ENCODE data around the gene GM2A.

The GM2A gene

DNA sequence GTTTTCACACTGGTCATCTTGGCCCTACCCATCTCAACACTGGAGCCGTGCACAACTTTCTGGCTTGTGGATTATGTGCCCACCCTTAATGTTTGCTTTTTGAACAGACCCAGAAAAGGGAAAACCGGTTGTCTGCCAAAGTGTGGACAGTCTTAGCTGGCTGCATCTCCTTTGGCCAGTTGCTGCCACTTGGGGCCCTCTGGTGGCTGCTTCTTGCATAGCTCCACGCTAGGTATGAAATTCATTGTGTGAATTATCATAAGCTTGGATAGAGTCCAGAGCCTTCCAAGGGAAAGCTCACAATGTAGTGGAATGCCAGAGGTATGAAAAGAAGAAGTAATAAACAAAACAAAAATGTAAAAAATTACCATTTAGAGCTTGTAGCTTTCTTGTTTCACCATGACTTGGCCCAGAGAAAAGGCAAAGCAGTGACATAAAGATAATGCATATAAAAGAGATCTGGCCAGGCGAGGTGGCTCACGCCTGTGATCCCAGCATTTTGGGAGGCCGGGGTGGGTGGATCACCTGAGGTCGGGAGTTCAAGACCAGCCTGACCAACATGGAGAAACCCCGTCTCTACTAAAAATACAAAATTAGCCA lies 63.1 kb downstream of the GM2A start:
- Histone ChIP-seq H2BK5ac (ENCODE audit: low read length) (no peak overlapping the region), H3K18ac (ENCODE audit: low read length) (no peak overlapping the region), H3K4ac (ENCODE audit: low read length) (no peak overlapping the region), H4K91ac (ENCODE audit: low read depth, low read length, poor library complexity) (no peak overlapping the region), H4K8ac (ENCODE audit: low read depth, low read length) (no peak overlapping the region), H2BK120ac (ENCODE audit: low read depth, low read length) (no peak overlapping the region), H3K9ac (ENCODE audit: low read depth, low read length, poor library complexity) (no peak overlapping the region), H2AK5ac (ENCODE audit: low read depth, low read length) (no peak overlapping the region), H3K4me3 (ENCODE audit: low read length in 2 of 2) (no peak overlapping the region), H3K14ac (ENCODE audit: low read length) (no peak overlapping the region), H3K27ac (replicated peaks; ENCODE audit: low read length) (no peak overlapping the region), H2BK12ac (ENCODE audit: low read length) (no peak overlapping the region), H3K36me3 (replicated peaks in 1 of 2; ENCODE audit: control insufficient read depth in 2 of 2, insufficient read depth in 2 of 2, low read length in 2 of 2) (no peaks in the 10 kb centered on the region), H3K79me1 (ENCODE audit: low read depth, low read length) (no peaks in the 10 kb centered on the region), H3K4me2 (ENCODE audit: insufficient read depth, low read length, poor library complexity, severe bottlenecking) (no peak overlapping the region), H3K4me1 (ENCODE audit: control insufficient read depth in 2 of 2, insufficient read depth in 1 of 2, low read depth in 1 of 2, low read length in 2 of 2) (peaks cover 0 to 3% of the 10 kb centered on the region in 2 donors), H3K23ac (ENCODE audit: low read depth, low read length, poor library complexity) (no peak overlapping the region), H2BK15ac (ENCODE audit: low read length) (no peak overlapping the region), H3K9me3 (replicated peaks in 1 of 2; ENCODE audit: control insufficient read depth in 2 of 2, insufficient read depth in 1 of 2, low read depth in 1 of 2, low read length in 2 of 2) (peaks cover 0 to 1% of the 10 kb centered on the region in 2 donors), H2AFZ (ENCODE audit: low read length) (no peak overlapping the region), H3K27me3 (ENCODE audit: control insufficient read depth in 3 of 3, insufficient read depth in 3 of 3, low read depth in 1 of 3, low read length in 3 of 3) (no peaks in the 10 kb centered on the region)
- WGBS, 2 donors (ENCODE audit: extremely low coverage in 2 of 2, insufficient read length in 2 of 2, insufficient replicate concordance in 1 of 2): no CpG with 5 or more reads among the region's 8 CpGs
- peak; percentile 58 for DNase-seq (ENCODE audit: low spot score)

DNA sequence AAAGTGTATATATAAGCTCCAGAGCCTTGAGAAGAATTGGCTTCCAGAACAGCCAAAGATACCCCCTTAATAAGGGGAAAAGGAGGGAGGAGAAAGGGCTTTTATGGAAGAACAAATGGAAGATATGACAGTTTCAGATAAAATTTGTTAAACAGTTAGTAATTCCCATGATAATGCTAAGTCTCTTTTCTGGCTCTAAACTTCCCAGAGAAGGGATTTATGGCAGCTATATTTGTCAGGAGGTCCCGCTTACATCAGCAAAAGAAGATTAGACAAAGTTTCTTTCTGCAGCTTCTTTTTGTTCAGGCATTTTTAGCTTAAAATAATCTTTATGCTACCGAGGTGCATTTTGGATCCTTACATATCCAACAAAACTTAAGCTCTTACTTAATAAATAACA lies 64.9 kb downstream of the GM2A start:
- no peak for DNase-seq (ENCODE audit: low spot score)
- H2AFZ ChIP-seq (ENCODE audit: low read length): no peak overlapping the region
- H2BK120ac ChIP-seq (ENCODE audit: low read depth, low read length): no peak overlapping the region
- H3K9me3 ChIP-seq (replicated peaks in 1 of 2; ENCODE audit: control insufficient read depth in 2 of 2, insufficient read depth in 1 of 2, low read depth in 1 of 2, low read length in 2 of 2): peaks cover 0 to 1% of the 10 kb centered on the region in 2 donors
- H2BK12ac ChIP-seq (ENCODE audit: low read length): no peak overlapping the region
- H4K91ac ChIP-seq (ENCODE audit: low read depth, low read length, poor library complexity): no peak overlapping the region
- H3K36me3 ChIP-seq (replicated peaks in 1 of 2; ENCODE audit: control insufficient read depth in 2 of 2, insufficient read depth in 2 of 2, low read length in 2 of 2): no peaks in the 10 kb centered on the region
- no peak overlapping the region for H3K23ac ChIP-seq (ENCODE audit: low read depth, low read length, poor library complexity)
- no peak overlapping the region for H3K4me3 ChIP-seq (ENCODE audit: low read length in 2 of 2)
- WGBS, 2 donors (ENCODE audit: extremely low coverage in 2 of 2, insufficient read length in 2 of 2, insufficient replicate concordance in 1 of 2): no CpG with 5 or more reads among the region's 2 CpGs
- no peak overlapping the region for H3K14ac ChIP-seq (ENCODE audit: low read length)
- H3K4me1 ChIP-seq (ENCODE audit: control insufficient read depth in 2 of 2, insufficient read depth in 1 of 2, low read depth in 1 of 2, low read length in 2 of 2): peaks cover 0 to 5% of the 10 kb centered on the region in 2 donors
- no peak overlapping the region for H2AK5ac ChIP-seq (ENCODE audit: low read depth, low read length)
- H3K27ac ChIP-seq (replicated peaks; ENCODE audit: low read length): no peak overlapping the region
- H3K27me3 ChIP-seq (ENCODE audit: control insufficient read depth in 3 of 3, insufficient read depth in 3 of 3, low read depth in 1 of 3, low read length in 3 of 3): no peaks in the 10 kb centered on the region
- no peaks in the 10 kb centered on the region for H3K79me1 ChIP-seq (ENCODE audit: low read depth, low read length)
- H3K4ac ChIP-seq (ENCODE audit: low read length): no peak overlapping the region
- H3K9ac ChIP-seq (ENCODE audit: low read depth, low read length, poor library complexity): no peak overlapping the region
- no peak overlapping the region for H3K4me2 ChIP-seq (ENCODE audit: insufficient read depth, low read length, poor library complexity, severe bottlenecking)
- H2BK15ac ChIP-seq (ENCODE audit: low read length): no peak overlapping the region
- H2BK5ac ChIP-seq (ENCODE audit: low read length): no peak overlapping the region
- no peak overlapping the region for H4K8ac ChIP-seq (ENCODE audit: low read depth, low read length)
- no peak overlapping the region for H3K18ac ChIP-seq (ENCODE audit: low read length)

DNA sequence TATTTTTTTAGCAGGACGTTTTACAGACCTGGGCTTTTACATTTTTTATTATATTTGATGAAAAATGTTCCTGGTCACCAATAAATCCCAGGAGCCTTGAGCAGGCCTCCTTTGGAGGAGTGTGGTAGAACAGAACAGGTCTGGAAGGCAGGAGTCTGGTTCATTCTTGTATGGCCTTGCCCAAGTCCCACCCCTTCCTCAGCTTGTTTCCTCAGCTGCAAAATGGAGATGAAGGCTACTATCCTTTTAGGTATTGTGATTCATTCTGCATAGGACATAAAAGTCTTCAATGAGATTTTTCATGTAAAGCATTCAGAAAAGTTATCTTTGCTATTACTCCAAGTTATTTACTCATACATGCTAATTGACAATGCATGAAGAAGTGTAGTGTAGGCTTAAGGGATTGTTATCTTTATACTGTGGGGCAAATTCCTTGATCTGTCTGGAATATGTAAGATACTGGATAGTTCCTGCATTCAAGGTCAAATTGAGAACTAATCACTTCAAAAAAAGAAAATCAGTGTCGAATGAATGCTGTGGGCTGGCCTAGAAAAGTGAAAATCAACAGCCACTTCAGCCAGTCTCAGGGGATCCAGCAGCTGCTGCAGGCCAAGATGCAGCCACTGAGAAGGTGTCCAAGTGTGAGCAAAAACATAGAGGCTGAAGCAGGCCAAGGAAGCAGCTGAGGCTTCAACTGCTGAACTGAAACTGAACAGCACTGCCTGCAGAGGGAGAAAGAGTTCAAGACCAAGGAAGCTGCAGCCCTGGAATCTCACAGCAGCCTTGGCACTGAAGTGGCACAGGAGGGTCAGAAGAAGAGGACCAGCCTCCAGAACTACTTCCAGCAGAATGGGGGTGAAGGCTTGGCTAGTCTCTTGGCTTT lies 66.1 kb downstream of the GM2A start:
- no peaks in the 10 kb centered on the region for H3K27me3 ChIP-seq (ENCODE audit: control insufficient read depth in 3 of 3, insufficient read depth in 3 of 3, low read depth in 1 of 3, low read length in 3 of 3)
- no peak overlapping the region for H3K9ac ChIP-seq (ENCODE audit: low read depth, low read length, poor library complexity)
- no CpG with 5 or more reads among the region's 2 CpGs for WGBS, 2 donors (ENCODE audit: extremely low coverage in 2 of 2, insufficient read length in 2 of 2, insufficient replicate concordance in 1 of 2)
- no peaks in the 10 kb centered on the region for H3K9me3 ChIP-seq (replicated peaks in 1 of 2; ENCODE audit: control insufficient read depth in 2 of 2, insufficient read depth in 1 of 2, low read depth in 1 of 2, low read length in 2 of 2)
- peak overlapping the region; percentile 10 for H3K23ac ChIP-seq (ENCODE audit: low read depth, low read length, poor library complexity)
- H2BK5ac ChIP-seq (ENCODE audit: low read length): no peak overlapping the region
- no peak overlapping the region for H3K4me2 ChIP-seq (ENCODE audit: insufficient read depth, low read length, poor library complexity, severe bottlenecking)
- H3K14ac ChIP-seq (ENCODE audit: low read length): no peak overlapping the region
- no peak overlapping the region for H2BK12ac ChIP-seq (ENCODE audit: low read length)
- H2BK15ac ChIP-seq (ENCODE audit: low read length): no peak overlapping the region
- H3K4me3 ChIP-seq (ENCODE audit: low read length in 2 of 2): peak overlapping the region in 1 of 2 donors; percentile 30
- peaks cover 0 to 2% of the 10 kb centered on the region in 2 donors for H3K4me1 ChIP-seq (ENCODE audit: control insufficient read depth in 2 of 2, insufficient read depth in 1 of 2, low read depth in 1 of 2, low read length in 2 of 2)
- H3K4ac ChIP-seq (ENCODE audit: low read length): no peak overlapping the region
- H4K8ac ChIP-seq (ENCODE audit: low read depth, low read length): no peak overlapping the region
- no peak overlapping the region for H2BK120ac ChIP-seq (ENCODE audit: low read depth, low read length)
- H3K79me1 ChIP-seq (ENCODE audit: low read depth, low read length): no peaks in the 10 kb centered on the region
- no peak overlapping the region for H3K18ac ChIP-seq (ENCODE audit: low read length)
- no peak overlapping the region for H3K27ac ChIP-seq (replicated peaks; ENCODE audit: low read length)
- no peaks in the 10 kb centered on the region for H3K36me3 ChIP-seq (replicated peaks in 1 of 2; ENCODE audit: control insufficient read depth in 2 of 2, insufficient read depth in 2 of 2, low read length in 2 of 2)
- H4K91ac ChIP-seq (ENCODE audit: low read depth, low read length, poor library complexity): no peak overlapping the region
- H2AFZ ChIP-seq (ENCODE audit: low read length): no peak overlapping the region
- no peak overlapping the region for H2AK5ac ChIP-seq (ENCODE audit: low read depth, low read length)
- DNase-seq (ENCODE audit: low spot score): no peak
